ENCODE results near the gene CARD9.

The CARD9 gene

GRCh38 chr9:136362450-136362784 lies 11.1 kb downstream of the CARD9 start:
- POLR2A ChIA-PET, result interaction anchor here (0.6 to 2.6 kb wide), 8 partner anchors 8 to 47 kb away, joined by 3 to 15 read pairs (median 6); partner anchors contain the start of genes ENTR1 and PMPCA
- no peak for TF ChIP-seq CTCF (IDR thresholded peaks at IDR 0.05; ENCODE audit: insufficient read depth, low read length, missing control alignments)
- H3K4me3 ChIP-seq (ENCODE audit: low read depth, low read length), result no peak overlapping the region
- CTCF ChIA-PET, result interaction anchor here (0.9 to 8.7 kb wide), 13 partner anchors 8 to 91 kb away, joined by 3 to 93 read pairs (median 9); partner anchors contain the start of genes CARD9 and SNAPC4
- no peak for DNase-seq (ENCODE audit: low read depth, low spot score)

GRCh38 chr9:136361754-136362449 lies 11.6 kb downstream of the CARD9 start:
- no peak overlapping the region for H3K4me3 ChIP-seq (ENCODE audit: low read depth, low read length)
- DNase-seq (ENCODE audit: low read depth, low spot score), result no peak
- POLR2A ChIA-PET, result interaction anchor here (0.7 to 2.6 kb wide), 2 partner anchors 8 to 25 kb away, joined by 3 to 15 read pairs; no protein-coding TSS in a partner anchor
- CTCF ChIA-PET, result interaction anchor here (2.3 to 8.7 kb wide), 5 partner anchors 12 to 49 kb away, joined by 6 to 93 read pairs (median 54); partner anchors contain the start of genes CARD9 and SNAPC4
- no peak for TF ChIP-seq CTCF (IDR thresholded peaks at IDR 0.05; ENCODE audit: insufficient read depth, low read length, missing control alignments)

- TF ChIP-seq CTCF (IDR thresholded peaks at IDR 0.05; ENCODE audit: insufficient read depth, low read length, missing control alignments), result no peak
- CTCF ChIA-PET, result interaction anchor here (1.0 to 8.7 kb wide), 5 partner anchors 13 to 48 kb away, joined by 3 to 93 read pairs (median 54); partner anchors contain the start of genes CARD9 and SNAPC4
- H3K4me3 ChIP-seq (ENCODE audit: low read depth, low read length), result no peak overlapping the region
- DNase-seq (ENCODE audit: low read depth, low spot score), result no peak
- POLR2A ChIA-PET, result interaction anchor here (0.7 kb wide), 1 partner anchor 24 kb away, joined by 3 read pairs; no protein-coding TSS in a partner anchor
Observed at GRCh38 chr9:136361047-136361753, 12.3 kb downstream of the CARD9 start.

- no peak for DNase-seq (ENCODE audit: low read depth, low spot score)
- CTCF ChIA-PET, result interaction anchor here (1.0 to 8.7 kb wide), 3 partner anchors 20 to 47 kb away, joined by 3 to 93 read pairs (median 8); no protein-coding TSS in a partner anchor
- POLR2A ChIA-PET, result no interaction called here
- H3K4me3 ChIP-seq (ENCODE audit: low read depth, low read length), result no peak overlapping the region
- TF ChIP-seq CTCF (IDR thresholded peaks at IDR 0.05; ENCODE audit: insufficient read depth, low read length, missing control alignments), result no peak
Observed at GRCh38 chr9:136359774-136360718, 13.4 kb downstream of the CARD9 start.

- POLR2A ChIA-PET, result no interaction called here
- CTCF ChIA-PET, result interaction anchor here (2.1 kb wide), 1 partner anchor 46 kb away, joined by 8 read pairs; no protein-coding TSS in a partner anchor
- no peak overlapping the region for H3K4me3 ChIP-seq (ENCODE audit: low read depth, low read length)
- DNase-seq (ENCODE audit: low read depth, low spot score), result no peak
- no peak for TF ChIP-seq CTCF (IDR thresholded peaks at IDR 0.05; ENCODE audit: insufficient read depth, low read length, missing control alignments)
Observed at GRCh38 chr9:136358888-136359287, 14.6 kb downstream of the CARD9 start.
